ENCODE data around the gene PAPLN.
A peak's percentile ranks its signal among the peaks of the same experiment; 100 is the strongest.

Gene PAPLN

DNA sequence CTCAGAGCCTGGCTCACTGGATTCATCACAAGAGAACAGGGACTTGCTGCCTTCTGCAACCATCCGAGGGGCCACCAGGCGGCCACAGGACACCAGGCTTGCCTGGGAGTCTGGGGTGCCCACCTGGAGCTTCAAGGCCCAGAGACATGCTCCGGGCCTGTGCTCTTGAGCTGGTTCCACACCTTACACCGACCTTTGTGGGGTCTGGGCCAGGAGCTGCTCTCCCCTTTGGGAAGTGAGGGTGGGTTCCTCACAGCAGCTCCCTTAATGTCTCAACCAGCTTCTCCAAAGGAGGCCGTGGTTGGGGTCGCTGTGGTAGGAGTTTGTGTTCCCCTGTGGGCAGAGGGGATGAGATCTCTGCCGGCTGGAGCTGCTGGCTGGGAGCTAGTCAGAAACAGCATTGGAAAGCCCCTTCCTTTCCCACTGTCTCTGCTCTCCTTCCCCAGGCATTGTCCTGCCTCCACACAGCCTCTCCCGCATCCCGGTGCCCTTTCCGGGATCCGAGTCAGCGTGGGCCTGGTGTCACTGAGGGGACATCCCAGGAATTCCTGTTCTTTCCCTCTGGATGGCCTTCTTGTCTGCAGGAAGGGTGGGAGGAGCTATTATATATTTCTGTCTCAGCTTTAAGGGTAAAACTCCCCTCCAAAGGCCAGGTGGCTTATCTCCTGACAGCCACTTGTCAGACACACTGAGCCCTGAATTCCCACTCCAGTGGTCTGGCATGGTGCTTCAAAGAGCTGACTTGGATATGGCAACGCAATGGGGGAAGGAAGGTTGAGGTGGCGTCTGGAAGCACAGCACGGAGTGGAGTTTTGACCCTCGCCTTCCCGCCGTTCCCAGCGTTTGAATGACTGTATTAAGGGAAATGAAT is 5.1 kb upstream of the PAPLN start:
- Histone ChIP-seq H3K9me3 (no peaks in the 10 kb centered on the region), H3K4me3 (no peak overlapping the region), H3K9ac (no peak overlapping the region; the same call in 1 of the 2 replicates), H3K4me2 (no peak overlapping the region), H3K4me1 (peaks cover 17% of the 10 kb centered on the region), H3K27ac (no peak overlapping the region), H4K20me1 (peaks cover 21% of the 10 kb centered on the region), H3K36me3 (0 out of 2 replicates have a peak, but pooled peaks cover 2% of the 10 kb centered on the region), H3K27me3 (peaks cover 52% of the 10 kb centered on the region)
- no peak for TF ChIP-seq Cebpa-rat (IDR thresholded peaks at IDR 0.05)

DNA sequence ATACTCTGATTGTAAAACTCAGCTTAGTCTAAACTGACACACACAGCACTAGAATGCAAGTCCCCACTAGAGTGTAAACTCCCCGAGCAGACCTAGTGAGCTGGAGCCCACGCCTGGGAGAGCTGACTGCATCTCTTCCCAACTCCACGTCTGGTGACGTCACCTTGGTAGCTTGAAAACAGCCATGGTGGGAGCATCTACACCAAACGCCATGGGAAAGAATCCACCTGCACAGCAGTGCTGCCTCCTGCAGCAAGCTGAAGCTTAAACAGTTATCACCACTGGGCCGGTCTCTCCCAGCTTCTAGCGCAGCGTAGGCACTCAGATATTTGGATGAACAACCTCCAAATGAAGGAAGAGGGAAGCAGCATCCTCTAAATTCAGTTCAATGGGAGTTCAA is 4.3 kb upstream of the PAPLN start:
- no peak overlapping the region for H3K4me3 ChIP-seq
- peaks cover 59% of the 10 kb centered on the region for H3K27me3 ChIP-seq
- H3K36me3 ChIP-seq, result no peaks in the 10 kb centered on the region
- H3K9ac ChIP-seq, result no peak overlapping the region
- H3K9me3 ChIP-seq, result no peaks in the 10 kb centered on the region
- no peak overlapping the region for H3K27ac ChIP-seq
- H3K4me1 ChIP-seq, result peaks cover 25% of the 10 kb centered on the region
- H4K20me1 ChIP-seq, result peaks cover 29% of the 10 kb centered on the region
- TF ChIP-seq Cebpa-rat (IDR thresholded peaks at IDR 0.05), result no peak
- H3K4me2 ChIP-seq, result no peak overlapping the region

DNA sequence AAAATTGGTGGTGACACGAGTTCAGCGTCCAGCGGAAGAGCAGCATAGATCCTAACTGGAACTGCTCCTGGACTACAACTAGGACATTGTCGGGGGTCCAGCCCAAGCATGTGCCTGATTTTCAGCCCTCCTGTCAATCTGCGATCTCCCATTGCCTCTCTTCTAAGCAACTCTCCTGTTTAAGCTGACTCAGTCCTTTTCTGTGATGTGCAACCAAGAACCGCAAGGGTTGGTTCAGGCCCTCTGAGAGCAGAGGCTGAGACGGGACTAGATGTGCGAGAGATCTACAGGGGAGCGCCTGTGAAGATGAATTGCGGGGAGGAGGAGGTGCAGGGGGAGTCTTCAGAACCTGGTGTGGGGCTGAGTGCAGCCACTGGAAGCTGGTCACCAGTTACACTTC is 3.7 kb upstream of the PAPLN start:
- no peak for TF ChIP-seq Cebpa-rat (IDR thresholded peaks at IDR 0.05)
- H3K27ac ChIP-seq, result no peak overlapping the region
- no peak overlapping the region for H3K9ac ChIP-seq
- peaks cover 65% of the 10 kb centered on the region for H3K27me3 ChIP-seq
- peaks cover 34% of the 10 kb centered on the region for H4K20me1 ChIP-seq
- H3K4me3 ChIP-seq, result no peak overlapping the region
- no peaks in the 10 kb centered on the region for H3K9me3 ChIP-seq
- H3K4me1 ChIP-seq, result peaks cover 30% of the 10 kb centered on the region
- H3K36me3 ChIP-seq, result no peaks in the 10 kb centered on the region
- H3K4me2 ChIP-seq, result no peak overlapping the region

DNA sequence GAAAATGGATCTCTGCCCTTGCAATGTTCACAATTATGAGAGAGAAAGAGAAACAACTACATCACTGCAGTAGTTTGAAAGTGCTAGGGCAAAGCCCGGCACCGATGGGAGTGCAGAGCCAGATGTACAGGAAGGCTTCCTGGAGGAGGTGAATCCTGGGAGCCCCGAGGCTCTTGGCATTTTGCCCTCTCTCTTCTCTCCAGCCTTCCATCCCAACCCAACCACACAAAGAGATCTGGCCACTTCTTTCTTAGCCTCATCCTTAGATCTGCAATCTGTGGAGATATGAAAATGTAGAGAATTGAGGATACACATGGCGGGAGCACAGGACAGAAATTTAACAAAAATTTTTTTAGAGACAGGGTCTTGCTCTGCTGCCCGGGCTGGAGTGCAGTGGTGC is 3.3 kb upstream of the PAPLN start:
- no peaks in the 10 kb centered on the region for H3K36me3 ChIP-seq
- no peak overlapping the region for H3K9ac ChIP-seq
- no peak for TF ChIP-seq Cebpa-rat (IDR thresholded peaks at IDR 0.05)
- peaks cover 30% of the 10 kb centered on the region for H3K4me1 ChIP-seq
- H3K27ac ChIP-seq, result no peak overlapping the region
- no peak overlapping the region for H3K4me3 ChIP-seq
- no peak overlapping the region for H3K4me2 ChIP-seq
- no peaks in the 10 kb centered on the region for H3K9me3 ChIP-seq
- peaks cover 39% of the 10 kb centered on the region for H4K20me1 ChIP-seq
- H3K27me3 ChIP-seq, result peaks cover 70% of the 10 kb centered on the region

DNA sequence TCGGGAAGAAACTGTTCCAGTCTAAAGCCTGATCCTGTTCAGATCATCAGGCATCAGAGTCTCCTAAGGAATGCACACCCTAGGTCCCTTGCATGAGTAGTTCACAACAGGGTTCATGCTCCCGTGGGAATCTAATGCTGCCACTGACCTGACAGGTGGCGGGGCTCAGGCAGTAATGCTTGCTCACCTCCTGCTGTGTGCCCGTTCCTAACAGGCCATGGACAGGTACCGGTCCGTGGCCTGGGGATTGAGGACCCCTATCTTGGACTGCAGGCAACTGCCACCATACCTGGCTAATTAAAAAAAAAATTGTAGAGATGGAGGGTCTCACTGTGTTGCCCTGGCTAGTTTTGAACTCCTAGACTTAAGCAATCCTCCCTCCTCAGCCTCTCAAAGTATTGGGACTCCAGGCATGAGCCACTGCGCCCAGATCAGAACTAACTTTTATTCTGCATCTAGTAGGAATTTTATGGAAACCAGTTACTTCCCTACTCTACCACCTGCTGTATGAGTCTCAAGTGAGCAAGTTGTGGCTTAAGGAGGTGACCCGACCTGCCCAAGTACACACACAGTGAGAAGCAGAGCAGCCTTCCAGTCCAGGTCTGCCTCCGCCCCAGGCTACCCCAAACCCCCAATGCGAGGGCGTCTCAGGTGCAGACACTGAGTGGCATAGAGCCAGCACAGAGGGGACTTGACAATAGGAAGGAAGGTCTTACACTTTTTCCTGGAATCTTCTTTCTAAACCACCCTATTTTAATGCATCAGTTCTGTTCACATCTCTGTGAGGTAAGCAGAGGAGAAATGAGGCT is 2.5 kb upstream of the PAPLN start:
- Histone ChIP-seq H3K27ac (no peak overlapping the region), H3K4me2 (0 out of 2 replicates have a peak overlapping the region, but pooled peaks have one; percentile 25), H3K9me3 (no peaks in the 10 kb centered on the region), H3K4me3 (no peak overlapping the region), H3K4me1 (peaks cover 36% of the 10 kb centered on the region), H3K27me3 (peaks cover 78% of the 10 kb centered on the region), H3K36me3 (no peaks in the 10 kb centered on the region), H4K20me1 (peaks cover 47% of the 10 kb centered on the region), H3K9ac (no peak overlapping the region)
- TF ChIP-seq Cebpa-rat (IDR thresholded peaks at IDR 0.05), result no peak

DNA sequence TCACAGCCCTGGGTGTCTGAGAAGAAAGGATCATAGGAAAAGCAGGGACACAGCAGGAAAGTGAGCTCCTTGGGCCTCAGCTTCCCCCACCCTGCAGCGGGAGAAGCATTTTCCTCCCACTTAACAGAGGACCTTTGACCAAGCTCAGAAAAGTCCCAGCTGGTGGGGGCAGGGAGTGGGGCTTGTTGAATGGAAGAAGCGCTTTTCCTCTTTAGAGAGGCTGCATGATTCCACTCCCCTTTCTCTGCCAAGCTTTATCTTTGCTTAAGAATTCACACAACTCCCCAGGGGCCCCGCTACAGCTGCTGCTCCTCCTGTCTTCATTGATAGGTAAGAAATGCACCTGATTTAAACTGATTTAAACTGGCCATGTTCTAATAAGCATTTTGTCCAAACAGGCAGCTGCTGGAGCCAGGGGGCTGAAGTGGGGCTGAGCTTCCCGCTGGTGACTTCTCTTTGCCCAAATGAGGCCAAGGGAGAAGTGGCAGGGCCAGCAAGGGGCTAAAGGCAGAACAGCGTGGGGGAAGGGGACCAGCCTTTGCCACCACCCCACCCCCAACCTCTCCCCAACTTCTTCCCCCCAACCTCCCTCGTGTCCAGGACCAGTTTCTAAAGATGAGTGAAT is 1.7 kb upstream of the PAPLN start:
- no peak overlapping the region for H3K4me3 ChIP-seq
- peaks cover 44% of the 10 kb centered on the region for H3K4me1 ChIP-seq
- no peaks in the 10 kb centered on the region for H3K9me3 ChIP-seq
- H3K4me2 ChIP-seq, result peak overlapping the region; percentile 25
- no peak for TF ChIP-seq Cebpa-rat (IDR thresholded peaks at IDR 0.05)
- H4K20me1 ChIP-seq, result peaks cover 55% of the 10 kb centered on the region
- no peak overlapping the region for H3K27ac ChIP-seq
- no peaks in the 10 kb centered on the region for H3K36me3 ChIP-seq
- H3K9ac ChIP-seq, result no peak overlapping the region
- H3K27me3 ChIP-seq, result peaks cover 86% of the 10 kb centered on the region

DNA sequence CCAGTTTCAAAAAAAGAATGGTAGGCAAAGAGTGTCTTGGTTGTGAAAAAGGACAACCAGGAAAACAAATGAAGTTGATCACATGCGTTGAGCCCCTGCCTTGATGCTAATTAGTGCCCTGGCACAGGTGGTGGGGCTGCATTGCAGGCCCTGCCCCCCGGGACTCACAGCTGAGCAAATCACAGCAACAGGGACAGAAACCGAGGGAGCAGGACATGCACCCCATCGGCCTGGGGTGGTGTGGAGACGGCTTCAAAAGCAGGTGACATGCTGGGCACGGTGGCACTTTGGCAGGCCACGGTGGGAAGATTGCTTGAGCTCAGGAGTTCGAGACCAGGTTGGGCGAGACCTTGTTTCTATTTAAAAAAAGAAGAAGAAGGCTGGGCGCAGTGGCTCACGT is 1.1 kb upstream of the PAPLN start:
- Histone ChIP-seq H3K9me3 (no peaks in the 10 kb centered on the region), H3K4me3 (no peak overlapping the region), H3K4me2 (no peak overlapping the region), H4K20me1 (peaks cover 60% of the 10 kb centered on the region), H3K27me3 (peaks cover 91% of the 10 kb centered on the region), H3K36me3 (no peaks in the 10 kb centered on the region), H3K27ac (no peak overlapping the region), H3K4me1 (peaks cover 49% of the 10 kb centered on the region), H3K9ac (no peak overlapping the region)
- TF ChIP-seq Cebpa-rat (IDR thresholded peaks at IDR 0.05), result no peak

DNA sequence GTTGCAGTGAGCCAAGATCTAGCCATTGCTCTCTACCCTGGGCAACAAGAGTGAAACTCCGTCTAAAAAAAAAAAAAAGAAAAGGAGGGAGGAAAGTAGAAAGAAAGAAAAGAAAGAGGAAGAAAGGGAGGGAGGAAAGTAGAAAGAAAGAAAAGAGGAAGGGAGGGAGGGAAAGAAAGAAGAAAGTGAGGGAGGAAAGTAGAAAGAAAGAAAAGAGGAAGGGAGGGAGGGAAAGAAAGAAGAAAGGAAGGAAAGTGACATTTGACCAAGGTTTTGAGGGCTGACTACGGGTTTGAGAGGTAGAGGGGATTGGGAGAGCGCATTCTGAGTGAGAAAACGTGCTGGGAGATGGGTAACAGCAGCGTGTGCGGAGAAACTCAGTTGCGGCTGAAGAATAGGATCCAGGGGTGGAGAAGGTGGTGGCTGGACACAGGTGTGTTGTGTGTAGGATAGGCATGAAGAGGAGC is 521 bp upstream of the PAPLN start:
- Histone ChIP-seq H3K27me3 (peaks cover 98% of the 10 kb centered on the region), H3K9ac (no peak overlapping the region), H3K27ac (no peak overlapping the region), H3K36me3 (no peaks in the 10 kb centered on the region), H3K9me3 (no peaks in the 10 kb centered on the region), H3K4me2 (no peak overlapping the region), H3K4me1 (peaks cover 55% of the 10 kb centered on the region), H3K4me3 (peak overlapping the region; percentile 58; the same call in 1 of the 2 replicates), H4K20me1 (peaks cover 64% of the 10 kb centered on the region)
- no peak for TF ChIP-seq Cebpa-rat (IDR thresholded peaks at IDR 0.05)

DNA sequence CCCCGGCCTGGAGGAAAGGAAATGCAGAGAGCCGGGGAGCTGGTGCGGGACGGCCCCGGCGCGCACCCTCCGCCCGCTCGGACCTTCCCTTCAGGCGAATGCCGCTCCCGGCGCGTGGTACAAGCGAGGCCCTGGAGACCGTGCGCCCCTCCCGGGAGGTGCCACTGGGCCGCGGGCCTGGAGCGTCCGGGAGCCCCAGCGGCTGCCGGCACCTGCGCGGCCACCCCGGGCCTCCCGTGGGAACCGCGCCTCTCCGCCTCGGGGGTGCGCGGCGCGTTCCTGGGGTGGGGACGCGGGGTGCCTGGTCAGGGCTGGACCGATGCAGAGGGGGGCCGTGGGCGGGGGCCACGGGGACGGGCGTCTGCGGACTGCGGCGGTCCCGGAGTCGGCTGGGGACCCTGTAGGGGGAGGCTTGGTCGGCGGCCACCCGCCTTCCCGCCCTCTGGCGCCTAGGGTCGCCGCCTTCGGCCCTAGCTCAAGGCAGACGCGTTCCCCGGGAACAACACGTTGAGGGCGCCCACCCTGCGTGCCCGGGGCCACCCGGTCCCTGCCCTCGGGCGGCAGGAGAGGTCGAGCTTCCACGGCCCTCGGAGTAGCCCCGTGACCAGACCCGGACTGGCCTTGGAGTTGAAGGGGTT is 599 bp downstream of the PAPLN start:
- peak overlapping the region; percentile 76 for H3K4me2 ChIP-seq
- no peaks in the 10 kb centered on the region for H3K36me3 ChIP-seq
- peaks cover 93% of the 10 kb centered on the region for H3K27me3 ChIP-seq
- H3K4me3 ChIP-seq, result peak overlapping the region; percentile 58
- H3K27ac ChIP-seq, result no peak overlapping the region
- peaks cover 67% of the 10 kb centered on the region for H3K4me1 ChIP-seq
- H3K9me3 ChIP-seq, result no peaks in the 10 kb centered on the region
- H3K9ac ChIP-seq, result no peak overlapping the region; the same call in 1 of the 2 replicates
- TF ChIP-seq Cebpa-rat (IDR thresholded peaks at IDR 0.05), result no peak
- peaks cover 64% of the 10 kb centered on the region for H4K20me1 ChIP-seq
